Measurements from ENCODE around the gene EIPR1. TPM values are rescaled to one million over a fixed set of nuclear protein-coding genes. Genes with fewer than 3 reads are reported as not detected.

The EIPR1 gene
- total and polyA plus RNA-seq, 2 donors (not counting 3 experiments of a cell fraction or from before 2014, with no cell fraction given) = 30.8 to 57.3 TPM

DNA sequence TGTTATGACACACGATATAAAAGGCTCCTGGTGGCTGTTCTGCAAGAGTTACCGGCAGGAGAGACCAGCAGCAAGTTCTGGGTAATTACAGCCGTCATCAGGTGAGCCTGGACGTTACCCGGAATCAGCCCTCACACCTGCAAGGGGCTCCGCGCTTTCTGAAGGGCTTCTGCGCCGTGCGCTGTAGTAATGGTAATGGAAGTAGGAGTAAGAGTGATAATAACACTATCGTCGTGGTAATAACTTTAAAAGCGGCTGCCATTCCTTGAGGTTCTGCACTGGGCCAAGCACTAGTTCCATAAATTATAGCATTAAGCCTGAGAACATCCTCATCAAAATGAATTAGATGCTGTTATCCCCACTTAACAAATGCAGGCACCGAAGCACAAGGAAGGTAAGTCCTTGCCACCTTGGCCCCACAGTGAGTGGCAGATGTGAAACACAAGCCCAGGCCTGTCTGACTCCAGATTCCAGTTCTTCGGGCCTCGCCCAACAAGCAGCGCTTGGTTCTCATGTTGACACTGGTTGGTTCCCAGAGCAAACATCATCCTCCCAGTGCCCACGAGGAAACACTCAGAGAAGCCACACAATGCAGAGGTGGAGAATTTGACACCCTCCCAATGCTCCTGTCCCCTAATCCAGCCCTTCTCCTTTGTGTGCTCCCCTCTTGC lies 205.2 kb downstream of the EIPR1 start:
- CTCF ChIA-PET = no interaction called here
- Histone ChIP-seq H3K27me3 (ENCODE audit: control insufficient read depth in 2 of 2, insufficient read depth in 2 of 2, low read length in 2 of 2) (no peaks in the 10 kb centered on the region), H3K9me3 (replicated peaks; ENCODE audit: control insufficient read depth, insufficient read depth, low read length) (no peaks in the 10 kb centered on the region), H3K9ac (replicated peaks; ENCODE audit: extremely low read depth, insufficient read depth, low read length) (no peak overlapping the region), H2AFZ (ENCODE audit: low read depth, low read length) (no peak overlapping the region), H3K36me3 (ENCODE audit: control insufficient read depth in 2 of 2, extremely low read depth in 1 of 2, insufficient read depth in 2 of 2, low read length in 2 of 2) (no peaks in the 10 kb centered on the region), H3K4me3 (replicated peaks in 1 of 3; ENCODE audit: insufficient read depth in 1 of 3, low read depth in 1 of 3, low read length in 3 of 3) (no peak overlapping the region), H3K4me1 (ENCODE audit: control insufficient read depth, extremely low read depth, insufficient read depth, low read length) (no peaks in the 10 kb centered on the region), H3K4me2 (ENCODE audit: insufficient read depth, low read length) (no peak overlapping the region), H4K20me1 (replicated peaks; ENCODE audit: control insufficient read depth, extremely low read depth, insufficient read depth, low read length) (no peaks in the 10 kb centered on the region), H3K27ac (ENCODE audit: insufficient read depth, low read depth, low read length) (no peak overlapping the region), H3K79me2 (ENCODE audit: control insufficient read depth, insufficient read depth, low read length) (no peaks in the 10 kb centered on the region), H3K9me1 (replicated peaks; ENCODE audit: control insufficient read depth, extremely low read depth, insufficient read depth, low read length) (no peaks in the 10 kb centered on the region)
- DNase-seq (ENCODE audit: low read depth, low spot score) (no peak), FAIRE-seq (no peak)
- dilution Hi-C loops (cut with MboI; ENCODE audit: extremely low pct_ligation_motif_present, low sequenced_read_pairs) (no loop called here), intact Hi-C loops (cut with micrococcal nuclease) (no loop called here)
- POLR2A ChIA-PET = no interaction called here
- TF ChIP-seq, protein P1, sequence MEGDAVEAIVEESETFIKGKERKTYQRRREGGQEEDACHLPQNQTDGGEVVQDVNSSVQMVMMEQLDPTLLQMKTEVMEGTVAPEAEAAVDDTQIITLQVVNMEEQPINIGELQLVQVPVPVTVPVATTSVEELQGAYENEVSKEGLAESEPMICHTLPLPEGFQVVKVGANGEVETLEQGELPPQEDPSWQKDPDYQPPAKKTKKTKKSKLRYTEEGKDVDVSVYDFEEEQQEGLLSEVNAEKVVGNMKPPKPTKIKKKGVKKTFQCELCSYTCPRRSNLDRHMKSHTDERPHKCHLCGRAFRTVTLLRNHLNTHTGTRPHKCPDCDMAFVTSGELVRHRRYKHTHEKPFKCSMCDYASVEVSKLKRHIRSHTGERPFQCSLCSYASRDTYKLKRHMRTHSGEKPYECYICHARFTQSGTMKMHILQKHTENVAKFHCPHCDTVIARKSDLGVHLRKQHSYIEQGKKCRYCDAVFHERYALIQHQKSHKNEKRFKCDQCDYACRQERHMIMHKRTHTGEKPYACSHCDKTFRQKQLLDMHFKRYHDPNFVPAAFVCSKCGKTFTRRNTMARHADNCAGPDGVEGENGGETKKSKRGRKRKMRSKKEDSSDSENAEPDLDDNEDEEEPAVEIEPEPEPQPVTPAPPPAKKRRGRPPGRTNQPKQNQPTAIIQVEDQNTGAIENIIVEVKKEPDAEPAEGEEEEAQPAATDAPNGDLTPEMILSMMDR (IDR thresholded peaks at IDR 0.05; ENCODE audit: extremely low read depth in 1 of 2, insufficient read depth in 1 of 2, low read depth in 1 of 2, low read length in 2 of 2) = no peak
- TF ChIP-seq, protein P2, sequence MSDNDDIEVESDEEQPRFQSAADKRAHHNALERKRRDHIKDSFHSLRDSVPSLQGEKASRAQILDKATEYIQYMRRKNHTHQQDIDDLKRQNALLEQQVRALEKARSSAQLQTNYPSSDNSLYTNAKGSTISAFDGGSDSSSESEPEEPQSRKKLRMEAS (IDR thresholded peaks at IDR 0.05; ENCODE audit: insufficient read depth, insufficient read length) = no peak
- TF ChIP-seq JUN (IDR thresholded peaks at IDR 0.05; ENCODE audit: borderline replicate concordance, insufficient read depth, insufficient read length, low read depth) = no peak
- no peak for TF ChIP-seq EZH2 (IDR thresholded peaks at IDR 0.05; ENCODE audit: borderline replicate concordance, low read depth, low read length, severe bottlenecking)
- no peak for TF ChIP-seq POLR2AphosphoS5 (IDR thresholded peaks at IDR 0.05; ENCODE audit: insufficient read depth, low read depth, low read length)
- TF ChIP-seq MYC (IDR thresholded peaks at IDR 0.05; ENCODE audit: low read depth, low read length) = no peak
- TF ChIP-seq GATA2 (IDR thresholded peaks at IDR 0.05; ENCODE audit: insufficient read depth, insufficient read length, low read depth, low read length) = no peak
- TF ChIP-seq FOS (IDR thresholded peaks at IDR 0.05; ENCODE audit: borderline replicate concordance, insufficient read depth, low read length) = no peak
- TF ChIP-seq POLR2A (IDR thresholded peaks at IDR 0.05; ENCODE audit: low read depth, low read length) = no peak
- BruUV-seq (replicated peaks) = no TSS peak
